Coronary artery (tissue), 2 donors: Measurements from ENCODE around the gene NFATC2.

Source experiments
- DNase-seq: peaks from one replicate; pipeline ENCODE4 v3.0.0-alpha.2; 2017; ENCODE audit warnings: low spot score
- H3K27ac ChIP-seq, 2 donors: fragments of 200-600 bp; sonication (generic); one replicate each; pipeline ENCODE4 v1.5.1; 2016 to 2019
- H3K4me3 ChIP-seq: fragments of 200-600 bp; sonication (generic); 2 replicates; pipeline ENCODE4 v1.5.1; 2016; ENCODE audit warnings: mild to moderate bottlenecking, moderate library complexity
- TF ChIP-seq, protein P1 (sequence below): fragments of 200-600 bp; sonication (generic); IDR thresholded peaks from one replicate; pipeline ENCODE4 v1.5.1; 2019; ENCODE audit warnings: antibody characterized with exemption

Gene NFATC2

DNA sequence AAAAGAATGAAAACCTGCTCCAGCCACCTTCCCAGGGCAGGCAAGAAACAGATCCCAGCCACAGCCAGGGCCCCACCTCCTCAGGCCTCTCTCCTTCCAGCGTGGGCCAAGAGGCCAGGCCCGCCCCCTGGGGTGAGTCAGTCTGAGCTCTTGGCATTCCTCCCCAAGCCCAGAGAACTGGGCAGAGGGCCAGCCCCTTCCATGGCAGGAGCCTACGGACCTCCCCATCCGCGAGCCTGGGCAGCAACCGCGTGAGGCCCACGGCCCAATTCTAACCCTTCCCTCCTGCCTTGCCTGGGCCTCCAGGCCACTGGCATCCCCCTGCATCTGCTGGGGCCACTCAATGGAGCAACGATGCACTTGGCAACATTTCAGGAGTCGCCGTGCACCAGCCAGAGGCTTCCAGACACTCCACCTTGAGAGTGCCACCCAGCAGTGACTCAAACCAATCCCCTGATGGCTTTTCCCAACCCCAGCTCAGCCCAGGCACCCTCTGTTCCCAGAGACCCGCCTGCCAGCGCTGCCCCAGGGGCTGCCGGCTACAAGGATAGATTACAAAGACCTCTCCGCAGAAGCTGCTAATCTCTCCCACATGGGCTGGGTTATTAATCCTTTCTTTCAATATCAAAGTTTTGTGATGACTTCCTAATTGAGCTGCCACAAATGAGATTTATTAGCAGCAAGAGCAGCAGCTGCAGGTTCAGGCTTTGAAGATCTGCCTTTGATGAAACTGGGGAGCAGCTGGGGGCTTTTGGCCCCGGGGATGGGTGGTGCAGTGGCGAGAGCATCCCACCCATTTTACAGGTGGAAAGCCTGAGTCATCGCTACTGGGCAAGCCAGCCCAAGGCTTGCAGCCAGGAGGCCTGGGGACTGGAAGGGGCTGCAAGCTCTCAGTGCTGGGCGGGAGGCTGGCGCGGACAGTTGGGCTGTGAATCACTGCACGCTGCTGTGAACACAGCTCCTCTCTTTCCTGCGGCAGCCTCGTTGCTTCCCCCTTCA lies 85.7 kb downstream of the NFATC2 start:
- peak; percentile 97 for DNase-seq
- Histone ChIP-seq H3K27ac (peak overlapping the region; percentile 72 to 88), H3K4me3 (peak overlapping the region; percentile 62)
- TF ChIP-seq, protein P1, sequence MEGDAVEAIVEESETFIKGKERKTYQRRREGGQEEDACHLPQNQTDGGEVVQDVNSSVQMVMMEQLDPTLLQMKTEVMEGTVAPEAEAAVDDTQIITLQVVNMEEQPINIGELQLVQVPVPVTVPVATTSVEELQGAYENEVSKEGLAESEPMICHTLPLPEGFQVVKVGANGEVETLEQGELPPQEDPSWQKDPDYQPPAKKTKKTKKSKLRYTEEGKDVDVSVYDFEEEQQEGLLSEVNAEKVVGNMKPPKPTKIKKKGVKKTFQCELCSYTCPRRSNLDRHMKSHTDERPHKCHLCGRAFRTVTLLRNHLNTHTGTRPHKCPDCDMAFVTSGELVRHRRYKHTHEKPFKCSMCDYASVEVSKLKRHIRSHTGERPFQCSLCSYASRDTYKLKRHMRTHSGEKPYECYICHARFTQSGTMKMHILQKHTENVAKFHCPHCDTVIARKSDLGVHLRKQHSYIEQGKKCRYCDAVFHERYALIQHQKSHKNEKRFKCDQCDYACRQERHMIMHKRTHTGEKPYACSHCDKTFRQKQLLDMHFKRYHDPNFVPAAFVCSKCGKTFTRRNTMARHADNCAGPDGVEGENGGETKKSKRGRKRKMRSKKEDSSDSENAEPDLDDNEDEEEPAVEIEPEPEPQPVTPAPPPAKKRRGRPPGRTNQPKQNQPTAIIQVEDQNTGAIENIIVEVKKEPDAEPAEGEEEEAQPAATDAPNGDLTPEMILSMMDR = no peak

DNA sequence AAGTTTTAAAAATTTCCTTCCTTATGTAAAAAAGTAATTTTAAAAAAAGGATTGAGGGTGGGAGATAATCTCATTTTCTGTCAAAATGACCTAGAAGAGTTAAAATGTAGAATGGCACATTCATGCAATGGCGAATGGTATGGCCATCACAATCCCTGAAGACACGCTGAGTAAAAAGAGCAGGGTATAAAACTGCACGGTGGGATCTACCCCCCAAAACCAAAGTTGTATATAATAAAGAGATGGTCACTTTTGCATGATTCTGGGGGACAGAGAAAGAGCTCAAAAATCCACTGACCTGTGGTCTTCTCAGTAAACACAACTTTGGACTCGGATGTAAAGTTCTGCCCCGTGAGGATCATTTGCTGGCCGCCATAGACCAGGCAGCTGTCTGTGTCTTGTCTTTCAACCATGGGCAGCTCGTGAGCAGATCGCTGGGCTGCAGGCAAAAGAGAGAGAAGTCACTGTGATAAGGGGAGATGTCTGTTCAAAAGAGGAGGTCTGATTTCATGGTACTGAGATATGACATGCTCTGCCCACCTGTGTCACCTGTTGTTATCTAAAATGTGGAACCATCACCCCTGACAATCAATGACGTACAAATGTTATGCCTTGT lies 88.2 kb downstream of the NFATC2 start:
- TF ChIP-seq, protein P1 = no peak
- DNase-seq = no peak
- H3K4me3 ChIP-seq = no peak overlapping the region
- no peak overlapping the region for H3K27ac ChIP-seq

GRCh38 chr20:51452734-51453365 lies 89.7 kb downstream of the NFATC2 start:
- TF ChIP-seq, protein P1 = no peak
- no peak for DNase-seq
- H3K27ac ChIP-seq = no peak overlapping the region
- no peak overlapping the region for H3K4me3 ChIP-seq

DNA sequence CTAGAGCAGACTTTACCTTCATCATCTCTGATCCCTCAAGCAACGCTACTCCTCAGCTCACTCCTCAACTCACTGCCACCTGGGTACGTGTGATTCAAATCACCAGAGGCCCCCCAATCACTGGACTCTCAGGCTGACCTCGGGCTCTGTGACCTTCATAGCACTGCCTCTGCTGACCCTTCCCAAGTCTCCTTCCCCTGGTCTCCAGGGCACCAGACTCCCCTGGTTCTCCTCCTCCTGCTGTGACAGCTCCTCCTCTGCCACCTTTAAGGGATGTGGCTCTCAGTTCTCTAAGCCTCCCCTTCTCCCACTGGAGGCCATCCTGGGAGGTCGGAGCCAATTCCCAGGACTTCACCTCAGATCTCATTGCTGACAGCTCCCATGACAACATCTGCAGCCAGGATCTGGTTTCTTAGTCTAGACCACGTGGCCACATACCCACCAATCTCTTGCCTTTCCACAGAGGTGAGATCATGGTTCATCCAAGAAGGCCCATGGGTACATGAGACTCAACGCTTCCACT lies 90.4 kb downstream of the NFATC2 start:
- H3K27ac ChIP-seq = no peak overlapping the region
- TF ChIP-seq, protein P1 = no peak
- peak; percentile 36 for DNase-seq

DNA sequence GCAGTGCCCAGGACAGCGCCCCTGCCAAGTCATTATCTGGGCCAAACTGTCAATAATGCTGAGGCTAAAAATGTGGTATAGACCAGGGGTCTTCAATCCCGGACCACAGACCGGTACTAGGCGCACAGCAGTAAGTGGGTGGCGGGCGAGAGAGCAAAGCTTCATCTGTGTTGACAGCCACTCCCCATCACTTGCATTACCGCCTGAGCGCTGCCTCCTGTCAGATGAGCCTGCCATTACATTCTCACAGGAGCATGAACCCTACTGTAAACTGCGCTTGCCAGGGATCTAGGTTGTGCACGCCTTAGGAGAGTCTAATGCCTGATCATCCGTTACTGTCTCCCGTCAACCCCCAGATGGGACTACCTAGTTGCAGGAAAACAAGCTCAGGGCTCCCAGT lies 91.0 kb downstream of the NFATC2 start:
- no peak overlapping the region for H3K4me3 ChIP-seq
- no peak overlapping the region for H3K27ac ChIP-seq
- no peak for DNase-seq
- TF ChIP-seq, protein P1 = no peak

More for the DNA sequence above, 90.4 kb downstream of the NFATC2 start:
- no peak overlapping the region for H3K4me3 ChIP-seq

DNA sequence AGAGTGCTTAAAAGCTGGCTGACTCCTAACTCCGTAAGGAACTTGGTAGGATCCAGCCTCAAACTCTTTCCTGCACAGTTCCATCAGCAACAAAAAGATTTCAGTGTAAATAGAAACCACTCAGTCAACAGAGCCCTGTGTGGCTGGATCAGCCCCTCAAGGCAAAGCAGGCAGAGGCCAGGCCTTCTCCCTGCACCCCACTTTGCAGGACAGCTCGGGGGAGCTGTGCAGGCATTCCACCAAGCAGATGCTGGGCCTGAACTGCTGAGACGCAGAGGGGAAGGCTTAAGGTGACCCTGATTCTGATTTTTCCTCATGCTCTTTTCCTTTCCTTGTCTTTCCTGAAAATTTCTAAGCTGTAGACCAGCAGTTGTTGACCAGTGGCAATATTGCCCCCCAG lies 91.5 kb downstream of the NFATC2 start:
- TF ChIP-seq, protein P1 = no peak
- no peak overlapping the region for H3K27ac ChIP-seq

More for the DNA sequence above, 91.5 kb downstream of the NFATC2 start:
- no peak for DNase-seq
- H3K4me3 ChIP-seq = no peak overlapping the region
